GM21576 (cell line): ENCODE measurements around the gene ZNF428.
A peak's percentile ranks its signal among the peaks of the same experiment; 100 is the strongest.
"Not testable (repeated sequence)": the region's sequence is repeated elsewhere in the genome, so short reads cannot be mapped to it uniquely, and the experiment has no call there.

Experiments
- ATAC-seq: cut with Tn5 transposase; IDR thresholded peaks from one replicate; pipeline ENCODE4 v1.9.1; 2021; ENCODE audit warnings: mild to moderate bottlenecking, moderate library complexity; ENCODE audit not compliant: unreplicated experiment

Gene ZNF428

DNA sequence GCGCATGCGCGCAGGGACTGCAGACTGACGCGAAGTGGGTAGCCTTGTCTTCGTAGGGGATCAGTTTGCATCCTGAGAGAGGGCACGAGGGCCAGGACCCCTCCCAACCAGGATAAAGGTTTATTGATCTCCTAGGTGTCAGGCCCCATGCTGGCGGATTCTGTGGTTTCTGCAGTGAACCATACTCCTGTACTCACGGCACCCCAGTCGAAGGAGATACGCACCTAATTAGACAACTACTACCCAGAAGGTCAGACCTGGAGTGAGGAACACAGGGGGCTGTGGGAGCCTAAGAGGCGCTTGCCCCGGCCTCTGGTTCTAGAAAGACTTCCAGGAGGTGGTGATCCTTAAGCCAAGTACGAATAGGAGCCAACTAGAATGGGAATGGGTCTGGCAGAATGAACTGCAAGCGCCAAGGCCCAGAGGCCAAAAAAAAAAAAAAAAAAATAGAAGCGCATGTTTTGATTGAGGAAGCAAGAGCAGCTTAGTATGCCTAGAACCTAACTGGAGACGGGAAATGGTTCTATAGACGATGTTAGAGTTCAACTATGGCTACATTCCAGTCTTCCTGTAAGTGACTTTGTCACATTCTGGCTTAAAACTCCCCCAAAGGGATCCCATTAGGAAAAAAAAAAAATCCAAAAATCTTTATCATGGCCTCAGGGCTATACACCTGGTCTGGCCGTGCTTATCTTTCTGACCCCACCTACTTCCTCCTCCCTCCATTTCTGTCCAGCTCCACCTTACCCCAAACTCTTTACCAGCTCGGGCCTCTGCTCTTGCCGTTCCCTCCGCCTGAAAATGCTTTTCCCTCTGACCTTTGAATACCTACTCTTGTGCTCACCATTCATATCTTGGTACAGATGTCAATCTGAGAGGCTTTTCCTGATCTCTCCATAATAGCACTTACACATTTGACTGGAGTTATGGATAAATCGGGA lies 902 bp upstream of the ZNF428 start:
- no peak for ATAC-seq

- no peak for ATAC-seq
Measured at GRCh38 chr19:43618921-43619261, 538 bp downstream of the ZNF428 start.

DNA sequence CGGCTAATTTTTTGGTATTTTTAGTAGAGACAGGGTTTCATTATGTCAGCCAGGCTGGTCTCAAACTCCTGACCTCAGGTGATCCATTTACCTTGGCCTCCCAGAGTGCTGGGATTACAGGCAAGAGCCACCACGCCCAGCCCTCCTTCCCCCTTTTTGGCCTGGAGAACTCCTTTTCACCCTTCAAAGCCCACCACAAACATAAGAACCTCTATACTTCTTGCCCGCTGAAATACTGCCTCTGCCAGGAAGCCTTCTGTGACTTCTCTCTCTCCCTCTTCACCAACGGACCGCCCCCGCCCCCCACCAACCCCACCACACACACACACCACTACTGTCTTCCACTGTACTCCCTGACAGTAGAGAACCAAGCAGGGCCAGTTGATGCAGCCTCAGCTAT lies 2.5 kb downstream of the ZNF428 start:
- no peak for ATAC-seq

DNA sequence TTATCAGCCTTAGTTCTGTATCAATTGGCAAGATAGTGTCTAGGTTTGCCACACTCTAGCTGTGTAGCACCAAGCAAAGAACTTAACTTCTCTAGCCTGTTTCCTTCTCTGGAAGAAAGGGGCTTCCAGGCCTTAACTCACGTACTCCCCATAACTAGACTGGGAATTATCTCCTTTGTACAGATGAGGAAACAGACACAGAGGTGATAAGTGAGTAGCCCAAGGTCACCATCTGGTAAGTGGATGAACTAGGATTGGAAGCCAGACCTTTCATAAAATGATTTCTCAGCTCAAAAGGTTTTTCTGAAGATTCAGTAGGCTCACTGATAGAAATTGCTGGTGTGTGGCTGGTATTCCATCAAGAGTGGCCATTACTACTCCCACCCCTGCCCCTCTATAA lies 3.1 kb downstream of the ZNF428 start:
- ATAC-seq = no peak

- ATAC-seq = no peak
Measured at GRCh38 chr19:43612374-43612773, 7.1 kb downstream of the ZNF428 start.

GRCh38 chr19:43611788-43612187 lies 7.6 kb downstream of the ZNF428 start, which contains the start of gene SRRM5:
SRRM5 (plus strand) TSS chr19:43612088; CDS start chr19:43612122, 34 bp downstream.
- ATAC-seq = no peak

DNA sequence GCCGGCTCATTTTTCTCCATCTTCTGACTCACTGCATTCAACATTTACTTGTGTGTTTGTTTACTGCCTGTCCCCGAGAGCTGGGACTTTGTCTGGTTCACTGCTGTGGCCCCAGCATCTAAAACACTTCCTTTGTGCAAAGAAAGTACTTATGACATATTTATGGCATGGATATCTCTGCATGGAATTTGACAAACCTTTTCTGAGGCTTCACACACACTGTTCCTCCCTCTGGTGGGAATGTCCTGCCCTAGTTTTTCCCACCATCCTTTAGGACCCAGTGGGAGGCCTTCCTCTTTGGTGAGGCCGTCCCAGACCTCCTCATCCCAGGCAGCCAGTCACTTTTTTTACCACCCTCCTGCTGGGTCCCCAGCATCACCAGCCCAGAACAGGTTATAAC lies 8.9 kb downstream of the ZNF428 start:
- no peak for ATAC-seq

DNA sequence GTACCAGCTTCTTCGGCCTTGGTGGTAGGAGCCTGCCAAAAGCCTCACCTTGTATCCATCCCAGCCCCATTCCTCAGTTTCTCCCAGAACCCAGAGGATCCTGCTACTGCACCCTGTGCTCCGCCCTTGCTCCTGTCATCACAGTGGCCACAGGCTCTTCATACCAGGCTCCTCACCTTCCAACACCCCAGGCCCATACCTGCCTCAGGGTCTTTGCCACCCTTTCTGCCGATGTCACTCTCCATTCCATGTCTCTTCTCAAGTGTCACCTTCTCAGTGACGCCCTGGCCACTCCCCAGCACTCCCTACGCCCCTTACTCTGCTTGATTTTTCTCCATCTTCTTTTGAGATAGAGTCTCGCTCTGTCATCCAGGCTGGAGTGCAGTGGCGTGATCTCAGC lies 9.6 kb downstream of the ZNF428 start:
- no peak for ATAC-seq

GRCh38 chr19:43607238-43608205 lies 11.9 kb downstream of the ZNF428 start:
- no peak for ATAC-seq

GRCh38 chr19:43606569-43607229 lies 12.7 kb downstream of the ZNF428 start:
- ATAC-seq = no peak

DNA sequence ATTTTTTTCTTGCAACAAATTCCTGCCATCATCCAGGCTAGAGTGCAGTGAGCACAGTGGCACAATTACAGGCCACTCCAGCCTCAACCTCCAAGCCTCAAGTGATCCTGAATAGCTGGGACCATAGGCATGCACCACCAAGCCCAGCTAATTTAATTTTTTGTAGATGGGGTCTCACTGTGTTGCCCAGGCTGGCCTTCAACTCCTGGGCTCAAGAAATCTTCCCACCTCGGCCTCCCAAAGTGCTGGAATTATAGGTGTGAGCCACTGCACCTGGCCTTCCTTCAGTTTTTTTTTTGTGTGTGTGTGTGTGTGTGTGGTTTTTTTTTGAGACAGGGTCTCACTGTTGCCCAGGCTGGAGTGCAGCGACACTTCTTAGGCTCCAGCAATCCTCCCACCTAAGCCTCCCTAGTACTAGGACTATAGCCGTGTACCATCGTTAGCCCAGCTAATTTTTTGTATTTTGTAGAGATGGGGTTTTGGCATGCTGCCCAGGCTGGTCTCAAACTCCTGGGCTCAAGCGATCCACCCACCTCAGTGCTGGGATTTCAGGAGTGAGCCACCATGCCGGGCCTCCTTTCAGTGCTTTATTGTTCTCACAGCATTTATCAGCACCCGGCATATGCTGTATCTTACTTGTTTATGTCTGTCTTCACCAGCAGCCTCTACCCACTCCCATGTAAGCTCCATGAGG lies 13.4 kb downstream of the ZNF428 start:
- ATAC-seq = no peak

DNA sequence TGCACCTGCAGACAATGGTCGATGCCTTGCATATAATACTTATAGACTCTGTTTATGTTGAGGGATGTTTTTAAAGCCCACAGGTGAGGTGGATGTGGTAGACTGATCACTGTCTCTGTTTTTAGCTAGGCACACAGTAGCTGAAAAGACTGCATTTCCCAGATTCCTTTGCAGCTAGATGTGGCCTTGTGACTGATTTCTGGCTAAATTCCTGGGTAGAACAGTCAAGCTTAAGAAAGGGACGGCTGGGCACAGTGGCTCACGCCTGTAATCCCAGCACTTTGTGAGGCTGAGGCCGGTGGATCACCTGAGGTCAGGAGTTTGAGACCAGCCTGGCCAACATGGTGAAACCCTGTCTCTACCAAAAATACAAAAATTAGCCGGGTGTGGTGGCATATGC lies 19.1 kb downstream of the ZNF428 start:
- not testable (repeated sequence) for ATAC-seq

DNA sequence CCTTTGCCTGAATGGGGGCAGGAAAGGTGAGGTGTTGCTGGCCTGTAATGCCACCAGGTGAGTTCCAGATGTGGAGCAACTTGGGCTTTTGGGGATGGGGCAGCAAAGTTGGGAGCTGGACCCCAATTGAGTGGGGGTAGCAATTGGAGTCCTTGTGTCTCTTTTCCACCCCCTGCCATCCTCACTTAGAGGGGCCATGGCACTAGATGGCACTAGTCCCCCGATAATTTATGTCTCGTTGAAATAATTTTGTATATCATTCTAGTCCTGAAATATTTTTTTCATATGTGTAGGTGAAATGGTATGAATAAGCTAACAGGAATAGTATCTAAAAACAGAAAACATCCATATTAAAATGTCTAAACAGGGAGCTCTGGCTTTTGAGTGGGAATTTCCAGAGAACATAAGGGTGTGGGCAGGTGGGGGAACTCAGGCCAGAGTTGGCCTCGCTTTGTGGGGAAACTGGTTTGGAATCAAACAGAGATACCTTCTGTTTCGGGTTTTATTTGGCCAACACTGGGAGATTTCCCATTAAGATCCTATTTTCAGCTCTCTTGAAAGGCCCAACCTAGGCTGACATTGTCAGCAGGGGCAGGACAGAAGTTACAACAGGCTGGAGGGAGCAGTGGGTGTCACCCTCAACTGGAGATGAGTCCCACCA lies 19.7 kb downstream of the ZNF428 start:
- ATAC-seq = no peak

DNA sequence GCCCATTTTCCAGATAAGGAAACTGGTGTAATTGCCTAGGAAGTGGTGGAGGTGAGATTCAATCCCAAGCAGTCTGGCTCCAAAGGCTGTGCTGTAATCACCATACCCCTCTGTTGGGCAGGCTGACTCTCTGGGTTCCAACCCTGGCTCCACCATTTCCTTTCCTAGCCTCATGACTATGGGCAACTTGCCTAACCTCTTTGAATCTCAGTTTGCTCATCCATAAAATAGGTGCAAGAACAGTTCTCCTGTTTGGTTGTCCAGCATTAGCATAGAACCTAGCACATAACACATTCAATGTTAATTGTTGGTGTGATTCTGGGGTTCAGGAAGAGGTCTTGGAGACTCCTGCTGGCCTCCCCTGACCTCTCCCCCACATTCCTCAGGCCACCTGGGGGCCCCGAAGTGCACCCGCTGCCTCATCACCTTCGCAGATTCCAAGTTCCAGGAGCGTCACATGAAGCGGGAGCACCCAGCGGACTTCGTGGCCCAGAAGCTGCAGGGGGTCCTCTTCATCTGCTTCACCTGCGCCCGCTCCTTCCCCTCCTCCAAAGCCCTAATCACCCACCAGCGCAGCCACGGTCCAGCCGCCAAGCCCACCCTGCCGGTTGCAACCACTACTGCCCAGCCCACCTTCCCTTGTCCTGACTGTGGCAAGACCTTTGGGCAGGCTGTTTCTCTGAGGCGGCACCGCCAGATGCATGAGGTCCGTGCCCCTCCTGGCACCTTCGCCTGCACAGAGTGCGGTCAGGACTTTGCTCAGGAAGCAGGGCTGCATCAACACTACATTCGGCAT lies 20.8 kb downstream of the ZNF428 start:
- ATAC-seq = no peak

- ATAC-seq = no peak
Measured at GRCh38 chr19:43597876-43598275, 21.6 kb downstream of the ZNF428 start.

DNA sequence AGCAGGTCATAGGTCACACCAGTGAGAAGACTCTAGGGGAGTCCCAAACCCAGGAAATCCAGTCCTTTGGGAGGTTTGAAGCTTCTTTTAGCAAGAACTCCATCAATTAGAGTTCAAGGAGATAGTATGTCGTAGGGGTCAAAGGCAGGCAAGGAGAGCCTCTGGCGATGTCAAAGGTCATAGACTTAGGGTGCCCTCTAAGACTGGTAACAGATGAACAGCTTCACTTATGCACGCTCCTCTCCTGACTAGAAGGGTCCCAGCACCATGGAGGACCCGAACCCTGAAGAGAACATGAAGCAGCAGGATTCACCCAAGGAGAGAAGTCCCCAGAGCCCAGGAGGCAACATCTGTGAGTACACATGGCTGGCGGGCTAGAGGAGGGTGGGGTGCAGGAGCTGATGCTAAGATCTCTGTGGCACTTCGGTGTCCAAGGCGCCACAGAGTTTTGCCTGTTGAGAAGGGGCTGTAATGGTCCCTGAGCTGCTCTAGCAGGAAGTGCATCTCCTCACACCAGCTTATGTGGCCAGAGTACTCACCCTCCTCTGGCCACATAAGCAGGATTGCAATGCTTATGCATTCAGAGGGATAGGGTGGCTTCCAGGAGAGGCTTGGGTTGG lies 22.5 kb downstream of the ZNF428 start:
- ATAC-seq = no peak

GRCh38 chr19:43595999-43596841 lies 23.2 kb downstream of the ZNF428 start, which contains the start of the genes IRGQ and ZNF576:
IRGQ (minus strand) TSS chr19:43596134; CDS start chr19:43595338, 796 bp downstream.
ZNF576 (plus strand) TSS chr19:43596595; CDS start chr19:43597109, 514 bp downstream.
- peak; percentile 64 for ATAC-seq

GRCh38 chr19:43595605-43595998 lies 23.8 kb downstream of the ZNF428 start:
- ATAC-seq = peak; percentile 2
